Astrocyte of the spinal cord (primary cell): ENCODE data around the gene WTAP.
"Not testable (repeated sequence)": the region's sequence is repeated elsewhere in the genome, so short reads cannot be mapped to it uniquely, and the experiment has no call there.

ENCODE experiments used
- DNase-seq: peaks from one replicate; pipeline ENCODE4 v3.0.0; 2011; ENCODE audit warnings: low read depth, low spot score
- H3K4me3 ChIP-seq: 2 replicates; pipeline ENCODE4 v1.5.1; 2011; ENCODE audit warnings: low read depth, mild to moderate bottlenecking, low read length, moderate library complexity
- in situ Hi-C: cut with HindIII; loops from 2 replicates; pipeline ENCODE4 v1.10.0; 2017; ENCODE audit warnings: low sequenced_read_pairs
- TF ChIP-seq, protein P1 (sequence below): IDR thresholded peaks from 2 replicates; pipeline ENCODE4 v1.5.1; 2012; ENCODE audit warnings: low read depth, mild to moderate bottlenecking, low read length, inconsistent platforms

The WTAP gene

DNA sequence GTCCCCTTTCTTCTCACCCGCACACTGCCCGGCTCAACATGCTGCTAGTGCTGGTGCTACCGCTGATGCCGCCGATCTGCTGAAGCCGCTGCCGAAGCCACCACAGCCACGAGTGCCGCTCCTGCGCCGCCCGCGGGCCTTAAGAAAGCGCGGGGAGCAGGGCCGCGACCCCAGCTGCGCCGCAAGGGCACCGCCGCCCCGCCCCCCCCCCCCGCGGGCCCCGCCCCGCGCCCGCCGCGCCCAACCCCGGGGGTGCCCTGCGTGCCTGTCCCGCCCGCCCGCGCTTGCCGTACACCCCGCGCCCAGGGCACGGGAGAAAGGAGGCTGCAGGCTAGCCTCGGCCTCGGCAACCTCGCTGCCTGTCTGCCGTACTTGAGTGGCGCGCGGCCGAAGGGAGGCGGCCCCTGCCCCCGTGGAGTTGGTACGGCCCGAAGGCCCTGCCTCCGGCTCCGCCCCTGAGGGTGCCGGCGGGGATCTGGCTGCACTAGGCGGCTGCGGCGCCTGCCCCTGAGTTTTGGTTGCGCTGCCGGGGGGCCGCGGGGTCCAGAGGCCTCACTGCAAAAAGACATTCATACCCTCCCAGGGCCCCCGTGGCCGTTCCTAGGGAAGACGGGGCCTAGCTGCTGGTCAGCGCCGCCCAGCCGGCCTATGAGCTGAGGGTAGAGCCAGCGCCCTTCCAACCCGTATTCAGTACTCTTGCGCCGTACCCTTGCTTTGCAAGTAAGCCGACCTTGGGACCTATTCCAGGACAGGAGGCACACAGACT is 34.0 kb upstream of the WTAP start, which contains the start of gene SOD2:
TSS of gene SOD2 (minus strand) at position 114 of the 766 bp plus-strand sequence. CDS start at position 40, 74 bp downstream.
- DNase-seq: peak; percentile 81
- in situ Hi-C loops: no loop called here

DNA sequence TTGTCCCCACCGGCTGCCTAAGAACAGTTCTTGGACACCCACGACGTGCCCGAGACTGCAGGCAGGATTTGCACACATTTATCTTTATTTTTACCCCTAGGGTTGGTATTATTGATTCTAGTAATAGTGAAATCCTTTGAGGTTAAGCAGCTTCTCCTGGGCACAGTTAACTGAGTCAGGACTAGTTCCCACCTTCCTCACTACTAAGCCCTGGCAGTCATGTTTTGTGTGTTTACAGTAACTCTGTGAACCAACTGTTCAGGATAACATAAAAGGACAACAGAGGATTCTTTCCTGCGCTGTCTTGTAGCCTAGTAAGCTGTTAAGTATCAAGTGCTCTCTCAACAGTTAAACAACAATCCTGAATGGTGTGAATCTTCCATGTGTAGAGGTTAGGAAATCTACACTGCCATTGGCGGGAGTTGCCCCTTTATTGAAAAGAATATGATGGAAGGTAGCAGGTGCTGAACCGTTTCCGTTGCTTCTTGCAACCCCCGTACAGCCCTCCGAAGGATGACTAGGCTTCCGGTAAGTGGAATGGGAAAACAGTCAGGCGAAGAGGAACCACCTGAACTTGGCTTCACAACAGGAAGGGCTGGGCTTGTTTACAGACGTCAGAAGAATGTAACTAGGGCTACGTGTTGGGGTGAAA is 33.3 kb upstream of the WTAP start:
- TF ChIP-seq, protein P1, sequence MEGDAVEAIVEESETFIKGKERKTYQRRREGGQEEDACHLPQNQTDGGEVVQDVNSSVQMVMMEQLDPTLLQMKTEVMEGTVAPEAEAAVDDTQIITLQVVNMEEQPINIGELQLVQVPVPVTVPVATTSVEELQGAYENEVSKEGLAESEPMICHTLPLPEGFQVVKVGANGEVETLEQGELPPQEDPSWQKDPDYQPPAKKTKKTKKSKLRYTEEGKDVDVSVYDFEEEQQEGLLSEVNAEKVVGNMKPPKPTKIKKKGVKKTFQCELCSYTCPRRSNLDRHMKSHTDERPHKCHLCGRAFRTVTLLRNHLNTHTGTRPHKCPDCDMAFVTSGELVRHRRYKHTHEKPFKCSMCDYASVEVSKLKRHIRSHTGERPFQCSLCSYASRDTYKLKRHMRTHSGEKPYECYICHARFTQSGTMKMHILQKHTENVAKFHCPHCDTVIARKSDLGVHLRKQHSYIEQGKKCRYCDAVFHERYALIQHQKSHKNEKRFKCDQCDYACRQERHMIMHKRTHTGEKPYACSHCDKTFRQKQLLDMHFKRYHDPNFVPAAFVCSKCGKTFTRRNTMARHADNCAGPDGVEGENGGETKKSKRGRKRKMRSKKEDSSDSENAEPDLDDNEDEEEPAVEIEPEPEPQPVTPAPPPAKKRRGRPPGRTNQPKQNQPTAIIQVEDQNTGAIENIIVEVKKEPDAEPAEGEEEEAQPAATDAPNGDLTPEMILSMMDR: no peak
- DNase-seq: peak; percentile 19
- peak overlapping the region; percentile 68 for H3K4me3 ChIP-seq
- in situ Hi-C loops: no loop called here

More for the DNA sequence above, 34.0 kb upstream of the WTAP start, which contains the start of gene SOD2:
- peak within 1 kb of the TSS; percentile 68 for H3K4me3 ChIP-seq
- TF ChIP-seq, protein P1: no peak

DNA sequence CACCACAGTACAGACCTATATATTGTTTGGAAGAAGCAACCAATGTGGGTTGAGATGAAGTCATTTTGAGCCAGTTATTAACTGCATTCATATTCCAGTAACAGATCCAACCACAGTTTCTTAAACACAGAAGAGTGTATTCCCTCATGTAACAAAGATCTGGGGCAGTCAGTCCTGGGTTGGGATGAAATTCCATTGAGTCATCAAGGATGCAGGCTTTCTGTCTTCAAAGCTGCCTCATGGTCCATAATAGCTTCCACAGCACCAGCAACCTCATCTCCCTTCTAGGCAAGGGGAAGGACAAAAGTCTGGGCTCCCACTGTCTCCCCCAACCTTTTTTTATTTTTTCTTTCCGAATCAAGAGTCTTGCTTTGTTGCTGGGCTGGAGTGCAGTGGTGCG is 31.3 kb upstream of the WTAP start:
- in situ Hi-C loops: no loop called here
- no peak for DNase-seq
- TF ChIP-seq, protein P1: no peak
- H3K4me3 ChIP-seq: no peak overlapping the region

DNA sequence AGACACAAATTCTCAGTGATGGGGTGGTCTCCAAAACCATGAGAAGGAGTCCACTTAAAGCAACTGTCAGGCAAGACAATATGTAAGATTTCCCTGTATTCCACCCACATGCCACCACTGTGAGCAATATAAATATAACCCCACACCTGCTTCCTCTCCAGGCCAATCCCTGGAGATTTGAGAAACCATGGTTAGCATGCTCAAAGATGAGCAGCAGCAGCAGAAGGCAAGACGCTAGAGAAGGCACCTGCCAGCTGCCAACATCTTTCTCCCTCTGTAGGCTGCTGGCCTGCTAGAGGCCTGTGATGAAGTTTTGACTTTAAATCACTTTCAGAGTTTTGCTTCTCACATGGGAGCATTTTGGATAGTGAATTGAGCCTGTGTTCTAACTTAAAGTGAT is 26.3 kb upstream of the WTAP start:
- in situ Hi-C loops: no loop called here
- DNase-seq: no peak
- TF ChIP-seq, protein P1: no peak
- H3K4me3 ChIP-seq: no peak overlapping the region

DNA sequence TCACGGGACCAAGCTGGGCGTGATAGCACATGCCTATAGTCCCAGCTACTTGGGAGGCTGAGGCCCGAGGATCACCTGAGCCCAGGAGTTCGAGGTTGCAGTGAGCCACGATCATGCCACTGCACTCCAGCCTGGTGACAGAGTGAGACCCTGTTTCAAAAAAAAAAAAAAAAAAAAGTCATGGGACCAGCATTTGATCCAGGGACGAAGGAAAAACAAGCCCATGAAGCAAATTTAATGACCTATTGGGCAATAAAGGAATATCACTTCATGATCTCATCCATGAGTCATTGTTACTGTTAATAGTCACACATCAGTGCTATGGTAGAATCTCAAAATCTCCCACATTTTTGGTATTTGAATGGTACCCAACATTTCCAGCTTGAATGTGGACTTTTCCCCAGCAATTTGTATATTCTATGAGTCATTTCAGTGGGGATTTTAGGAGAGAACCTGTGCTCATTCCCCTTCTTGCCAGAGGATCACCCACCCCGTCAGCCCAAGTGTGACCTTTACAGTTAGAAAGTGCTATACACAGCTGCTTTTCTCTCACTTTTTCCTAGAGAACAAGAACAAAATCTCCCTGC is 25.8 kb upstream of the WTAP start:
- no peak overlapping the region for H3K4me3 ChIP-seq
- in situ Hi-C loops: no loop called here
- DNase-seq: peak; percentile 86
- TF ChIP-seq, protein P1: no peak

DNA sequence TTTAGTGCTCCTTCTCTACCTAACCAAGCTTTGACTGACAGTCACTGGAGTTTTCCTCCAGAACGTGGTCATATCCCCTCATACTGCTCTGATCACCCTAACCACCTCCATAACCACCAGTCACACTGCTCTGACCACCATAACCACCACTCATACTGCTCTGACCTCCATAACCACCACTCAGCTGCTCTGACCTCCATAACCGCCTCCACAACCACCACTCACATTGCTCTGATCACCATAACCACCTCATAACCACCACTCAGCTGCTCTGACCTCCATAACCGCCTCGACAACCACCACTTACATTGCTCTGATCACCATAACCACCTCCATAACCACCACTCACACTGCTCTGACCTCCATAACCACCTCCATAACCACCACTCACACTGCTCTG is 16.7 kb upstream of the WTAP start:
- DNase-seq, H3K4me3 ChIP-seq, in situ Hi-C loops: not testable (repeated sequence)

DNA sequence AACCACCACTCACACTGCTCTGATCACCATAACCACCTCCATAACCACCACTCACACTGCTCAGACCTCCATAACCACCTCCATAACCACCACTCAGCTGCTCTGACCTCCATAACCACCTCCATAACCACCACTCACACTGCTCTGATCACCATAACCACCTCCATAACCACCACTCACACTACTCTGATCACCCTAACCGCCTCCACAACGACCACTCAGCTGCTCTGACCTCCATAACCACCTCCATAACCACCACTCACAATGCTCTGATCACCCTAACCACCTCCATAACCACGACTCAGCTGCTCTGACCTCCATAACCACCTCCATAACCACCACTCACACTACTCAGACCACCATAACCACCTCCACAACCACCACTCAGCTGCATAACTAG is 14.9 kb upstream of the WTAP start:
- in situ Hi-C loops, H3K4me3 ChIP-seq, DNase-seq: not testable (repeated sequence)
